OCI-LY1 (cell line): ENCODE measurements around the gene CYBA.

Source experiments
- CTCF ChIP-seq: fragments of 200-600 bp; sonication (generic), shearing (Covaris generic); IDR thresholded peaks from 2 replicates; pipeline ENCODE4 v1.5.1; 2017; ENCODE audit warnings: mild to moderate bottlenecking, antibody characterized with exemption, low read length, moderate library complexity, mixed read lengths
- EZH2 ChIP-seq: fragments of 200-600 bp; sonication (generic), shearing (Covaris generic); IDR thresholded peaks from 2 replicates; pipeline ENCODE4 v1.8.0; 2017; ENCODE audit warnings: borderline replicate concordance, mixed run types, mild to moderate bottlenecking, antibody characterized with exemption, low read length, moderate library complexity, mixed read lengths

- no peak for TF ChIP-seq CTCF
- no peak for TF ChIP-seq EZH2
Observed at GRCh38 chr16:88665570-88665969, 14.7 kb upstream of the CYBA start.
